ENCODE measurements around the gene EFL1.
A peak's percentile ranks its signal among the peaks of the same experiment; 100 is the strongest.
"Not testable (repeated sequence)": the region's sequence is repeated elsewhere in the genome, so short reads cannot be mapped to it uniquely, and the experiment has no call there.

EFL1 gene

GRCh38 chr15:82294061-82294690 lies 31.6 kb upstream of the EFL1 start:
- H3K4me3 ChIP-seq (ENCODE audit: low read length): no peak overlapping the region
- TF ChIP-seq CTCF (IDR thresholded peaks at IDR 0.05; ENCODE audit: insufficient read depth, low read depth, low read length, missing control alignments): no peak
- no peak for DNase-seq (ENCODE audit: low read depth)

DNA sequence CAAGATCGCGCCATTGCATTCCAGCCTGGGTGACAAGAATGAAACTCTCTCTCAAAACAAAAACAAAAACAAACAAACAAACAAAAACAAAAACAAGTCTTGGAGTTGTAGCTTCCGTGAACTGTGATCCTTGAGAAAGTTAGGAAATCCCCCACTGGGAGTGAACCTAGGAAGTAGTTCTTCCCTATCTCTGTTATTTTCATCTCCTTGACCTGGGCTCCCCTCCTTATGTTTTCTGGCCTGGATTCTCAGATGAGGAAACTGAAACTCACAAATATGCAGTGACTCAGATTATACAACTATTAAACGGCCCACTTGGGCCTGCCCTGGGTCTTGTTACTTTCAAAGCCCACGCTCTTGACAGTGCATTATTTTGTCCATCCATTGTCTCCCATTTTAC lies 29.7 kb upstream of the EFL1 start:
- peak; percentile 22 for DNase-seq (ENCODE audit: low read depth)
- H3K4me3 ChIP-seq (ENCODE audit: low read length): no peak overlapping the region
- no peak for TF ChIP-seq CTCF (IDR thresholded peaks at IDR 0.05; ENCODE audit: insufficient read depth, low read depth, low read length, missing control alignments)

DNA sequence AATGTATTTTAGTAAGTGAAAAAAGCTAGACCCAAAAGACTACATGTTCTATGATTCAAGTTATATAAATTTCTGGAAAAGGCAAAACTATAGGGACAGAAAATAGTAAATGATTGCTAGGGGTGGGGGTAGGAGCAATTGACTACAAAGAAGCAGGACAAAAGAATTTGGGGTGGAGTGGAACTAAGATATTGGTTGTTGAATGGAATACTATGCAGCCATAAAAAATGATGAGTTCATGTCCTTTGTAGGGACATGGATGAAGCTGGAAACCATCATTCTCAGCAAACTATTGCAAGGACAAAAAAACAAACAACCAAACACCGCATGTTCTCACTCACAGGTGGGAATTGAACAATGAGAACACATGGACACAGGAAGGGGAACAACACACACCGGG lies 25.7 kb upstream of the EFL1 start:
- not testable (repeated sequence) for DNase-seq (ENCODE audit: low read depth)

DNA sequence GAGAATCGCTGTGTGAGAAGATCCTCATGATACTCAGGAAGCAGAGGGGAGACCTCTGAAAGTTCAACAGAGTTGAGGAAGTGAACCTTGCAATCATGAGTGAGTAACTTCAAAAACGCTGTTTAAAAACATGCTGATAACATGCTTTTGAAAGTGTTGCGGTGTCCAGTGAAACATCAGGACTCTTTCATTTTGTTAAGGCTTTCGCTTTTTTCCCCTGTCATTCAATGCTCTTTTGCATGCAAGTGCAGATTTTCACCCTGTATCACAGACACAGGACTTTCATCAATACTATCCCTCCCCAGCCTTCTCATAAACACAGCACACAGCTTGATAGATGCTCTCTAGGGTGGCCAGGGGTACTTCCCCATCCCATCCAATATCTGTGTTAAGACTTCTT lies 23.9 kb upstream of the EFL1 start:
- not testable (repeated sequence) for DNase-seq (ENCODE audit: low read depth); H3K4me3 ChIP-seq (ENCODE audit: low read length)

More for the DNA sequence above, 25.7 kb upstream of the EFL1 start:
- not testable (repeated sequence) for H3K4me3 ChIP-seq (ENCODE audit: low read length)

DNA sequence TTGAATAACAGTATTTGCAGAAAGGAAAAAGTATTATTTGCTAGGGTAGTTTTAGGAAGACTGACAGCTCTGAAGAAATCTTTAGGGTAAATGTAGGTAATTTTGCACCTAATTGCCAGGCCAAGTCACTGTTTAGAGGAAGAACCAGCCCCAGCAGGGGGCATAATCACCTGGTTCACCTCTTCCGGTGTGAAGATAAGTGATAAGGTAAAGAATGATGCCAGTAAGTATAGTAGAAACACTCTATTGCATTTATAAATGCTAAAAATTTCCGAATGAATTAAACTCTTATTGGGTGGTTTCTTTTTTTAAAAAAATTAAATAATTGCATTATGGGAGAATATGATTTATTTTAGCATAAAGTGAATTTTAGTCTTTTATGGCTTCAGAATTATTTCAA lies 21.8 kb upstream of the EFL1 start:
- not testable (repeated sequence) for DNase-seq (ENCODE audit: low read depth); H3K4me3 ChIP-seq (ENCODE audit: low read length)

DNA sequence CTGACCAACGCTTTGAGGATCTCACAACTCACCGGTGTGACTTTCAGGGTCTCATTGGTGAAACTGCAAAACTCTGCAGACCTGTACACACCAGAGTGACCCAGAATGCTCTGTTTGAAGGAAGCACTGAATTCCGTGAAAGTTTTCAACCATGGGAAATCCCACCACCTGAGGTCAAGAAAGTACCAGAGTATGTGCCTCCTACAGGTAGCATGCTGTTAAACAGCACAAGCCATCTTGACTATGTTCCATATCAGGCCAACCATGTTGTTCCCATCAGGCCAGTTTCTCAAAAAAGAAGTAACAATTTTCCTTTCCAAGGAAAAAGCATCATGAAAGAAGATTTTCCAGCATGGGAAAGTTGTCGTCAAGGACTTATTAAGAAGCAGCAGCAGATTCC lies 19.9 kb upstream of the EFL1 start:
- not testable (repeated sequence) for H3K4me3 ChIP-seq (ENCODE audit: low read length); DNase-seq (ENCODE audit: low read depth)

DNA sequence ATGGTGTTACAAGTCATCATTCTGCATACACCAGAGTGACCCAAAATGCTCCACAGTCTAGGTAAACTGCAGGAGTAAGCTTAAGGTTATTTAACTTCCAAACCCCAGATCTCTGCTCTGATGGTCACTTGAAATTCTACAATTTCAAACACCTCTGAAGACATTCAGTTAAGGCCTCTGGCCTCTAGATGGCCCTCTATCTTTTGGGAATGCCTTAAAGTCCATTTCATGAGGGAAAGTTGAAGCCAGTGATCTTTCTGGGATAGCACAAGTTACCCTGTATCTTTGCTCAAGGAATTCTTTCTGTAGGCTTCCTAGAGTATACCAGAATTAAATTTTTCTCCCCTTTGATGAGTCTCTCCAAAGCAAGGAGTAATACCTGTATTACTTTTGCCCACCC lies 18.7 kb upstream of the EFL1 start:
- TF ChIP-seq CTCF (IDR thresholded peaks at IDR 0.05; ENCODE audit: insufficient read depth, low read depth, low read length, missing control alignments): peak; percentile 30
- DNase-seq (ENCODE audit: low read depth); H3K4me3 ChIP-seq (ENCODE audit: low read length): not testable (repeated sequence)

DNA sequence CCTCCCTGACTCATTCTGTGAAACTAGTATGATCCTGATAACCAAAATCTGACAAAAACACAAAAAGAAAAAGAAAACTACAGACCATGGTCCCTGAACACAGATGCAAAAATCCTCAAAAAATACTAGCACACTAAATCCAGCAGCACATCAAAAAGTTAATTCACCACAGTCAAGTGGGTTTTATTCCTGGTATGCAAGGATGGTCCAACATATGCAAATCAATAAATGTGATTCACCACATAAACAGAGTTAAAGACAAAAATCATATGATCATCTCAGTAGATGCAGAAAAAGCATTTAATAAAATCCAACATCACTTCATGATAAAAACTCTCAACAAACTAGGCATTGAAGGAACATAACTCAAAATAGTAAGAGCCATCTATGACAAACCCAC lies 12.9 kb upstream of the EFL1 start:
- DNase-seq (ENCODE audit: low read depth): no peak
- TF ChIP-seq CTCF (IDR thresholded peaks at IDR 0.05; ENCODE audit: insufficient read depth, low read depth, low read length, missing control alignments): no peak
- no peak overlapping the region for H3K4me3 ChIP-seq (ENCODE audit: low read length)

DNA sequence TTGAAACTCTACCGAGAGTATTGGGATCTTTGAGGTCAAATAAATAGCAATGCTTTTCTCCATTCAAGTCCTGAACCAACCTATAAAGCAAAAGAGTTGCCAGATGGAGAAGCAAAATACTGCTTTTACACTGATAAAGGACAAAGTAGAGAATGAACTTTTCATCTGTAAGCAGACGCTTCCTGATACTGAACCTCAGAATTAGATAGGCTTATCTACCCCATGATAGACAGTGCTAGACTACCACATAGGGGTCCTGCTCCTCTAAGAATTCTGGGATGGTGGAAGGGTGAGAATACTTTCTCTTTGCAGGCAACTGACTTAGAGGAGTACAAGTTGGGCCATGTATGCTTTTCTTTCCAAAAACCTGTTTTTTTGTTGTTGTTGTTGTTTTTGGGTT lies 9.6 kb upstream of the EFL1 start:
- no peak for TF ChIP-seq CTCF (IDR thresholded peaks at IDR 0.05; ENCODE audit: insufficient read depth, low read depth, low read length, missing control alignments)
- DNase-seq (ENCODE audit: low read depth): no peak
- no peak overlapping the region for H3K4me3 ChIP-seq (ENCODE audit: low read length)

GRCh38 chr15:82268454-82268853 lies 5.9 kb upstream of the EFL1 start:
- peak; percentile 87 for DNase-seq (ENCODE audit: low read depth)
- H3K4me3 ChIP-seq (ENCODE audit: low read length): not testable (repeated sequence)

DNA sequence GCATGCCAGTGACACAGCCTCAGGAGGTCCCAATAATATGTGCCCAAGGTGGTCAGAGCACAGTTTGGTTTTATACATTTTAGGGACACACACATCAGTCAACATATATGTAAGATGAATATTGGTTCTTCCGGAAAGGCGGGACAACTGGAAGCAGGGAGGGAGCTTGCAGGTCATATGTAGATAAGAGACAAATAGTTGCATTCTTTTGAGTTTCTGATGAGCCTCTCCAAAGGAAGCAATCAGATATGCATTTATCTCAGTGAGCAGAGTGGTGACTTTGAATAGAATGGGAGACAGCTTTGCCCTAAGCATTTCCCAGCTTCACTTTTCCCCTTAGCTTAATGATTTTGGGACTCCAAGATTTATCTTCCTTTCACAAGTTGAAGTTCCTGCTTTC lies 4.6 kb upstream of the EFL1 start:
- not testable (repeated sequence) for H3K4me3 ChIP-seq (ENCODE audit: low read length)

More for the DNA sequence above, 4.6 kb upstream of the EFL1 start:
- not testable (repeated sequence) for DNase-seq (ENCODE audit: low read depth)
